Measurements from ENCODE around the gene PELI2.

The PELI2 gene

GRCh38 chr14:56331592-56332216 is 213.5 kb downstream of the PELI2 start:
- TF ChIP-seq CTCF (IDR thresholded peaks at IDR 0.05; ENCODE audit: control insufficient read depth, extremely low read depth, insufficient read depth) = no peak
- DNase-seq (ENCODE audit: low read depth) = no peak
- H3K4me3 ChIP-seq (ENCODE audit: low read depth, low read length) = no peak overlapping the region

GRCh38 chr14:56333359-56334292 is 215.4 kb downstream of the PELI2 start:
- no peak overlapping the region for H3K4me3 ChIP-seq (ENCODE audit: low read depth, low read length)
- no peak for DNase-seq (ENCODE audit: low read depth)
- TF ChIP-seq CTCF (IDR thresholded peaks at IDR 0.05; ENCODE audit: control insufficient read depth, extremely low read depth, insufficient read depth) = no peak

- DNase-seq (ENCODE audit: low read depth) = no peak
- no peak overlapping the region for H3K4me3 ChIP-seq (ENCODE audit: low read depth, low read length)
- no peak for TF ChIP-seq CTCF (IDR thresholded peaks at IDR 0.05; ENCODE audit: control insufficient read depth, extremely low read depth, insufficient read depth)
Measured at GRCh38 chr14:56334458-56334857, 216.2 kb downstream of the PELI2 start.

GRCh38 chr14:56338674-56339073 is 220.5 kb downstream of the PELI2 start:
- TF ChIP-seq CTCF (IDR thresholded peaks at IDR 0.05; ENCODE audit: control insufficient read depth, extremely low read depth, insufficient read depth) = no peak
- no peak overlapping the region for H3K4me3 ChIP-seq (ENCODE audit: low read depth, low read length)
- no peak for DNase-seq (ENCODE audit: low read depth)

- no peak overlapping the region for H3K4me3 ChIP-seq (ENCODE audit: low read depth, low read length)
- TF ChIP-seq CTCF (IDR thresholded peaks at IDR 0.05; ENCODE audit: control insufficient read depth, extremely low read depth, insufficient read depth) = peak; percentile 88
- peak; percentile 41 for DNase-seq (ENCODE audit: low read depth)
Measured at GRCh38 chr14:56339855-56340701, 221.9 kb downstream of the PELI2 start.

GRCh38 chr14:56340932-56341331 is 222.7 kb downstream of the PELI2 start:
- no peak overlapping the region for H3K4me3 ChIP-seq (ENCODE audit: low read depth, low read length)
- TF ChIP-seq CTCF (IDR thresholded peaks at IDR 0.05; ENCODE audit: control insufficient read depth, extremely low read depth, insufficient read depth) = no peak
- DNase-seq (ENCODE audit: low read depth) = no peak
